ENCODE results near the gene LGALS9B. TPM values are rescaled to one million over a fixed set of nuclear protein-coding genes. Genes with fewer than 3 reads are reported as not detected.
"Not testable (repeated sequence)": the region's sequence is repeated elsewhere in the genome, so short reads cannot be mapped to it uniquely, and the experiment has no call there.

The LGALS9B gene
- total RNA-seq, 1 experiment from 2014 or later: 0.20 TPM

- H3K9me2 ChIP-seq (ENCODE audit: insufficient read depth); H3K27ac ChIP-seq (ENCODE audit: low read depth, low read length); H3K4me1 ChIP-seq (ENCODE audit: control insufficient read depth in 1 of 2, insufficient read depth in 2 of 2, low read length in 2 of 2); CTCF ChIA-PET; ATAC-seq; H3K36me3 ChIP-seq (ENCODE audit: control insufficient read depth in 1 of 2, insufficient read depth in 2 of 2, low read length in 2 of 2); POLR2A ChIA-PET; RAD21 ChIA-PET (ENCODE audit: low non-redundant PET in 1 of 2, low total read pairs in 2 of 2, uncharacterized antibody in 2 of 2, unreplicated experiment in 2 of 2); intact Hi-C loops (cut with micrococcal nuclease); H4K20me1 ChIP-seq (ENCODE audit: insufficient read depth); DNase-seq (ENCODE audit: low read depth, low spot score); H3K79me2 ChIP-seq (ENCODE audit: insufficient read depth, low read length); H3K4me3 ChIP-seq (replicated peaks in 1 of 2; ENCODE audit: low read depth in 1 of 2, low read length in 2 of 2); BruUV-seq (replicated peaks); H3K9ac ChIP-seq (ENCODE audit: low read length); H3K9me3 ChIP-seq (ENCODE audit: control insufficient read depth in 1 of 2, insufficient read depth in 1 of 2, low read depth in 1 of 2, low read length in 2 of 2); H3K27me3 ChIP-seq (ENCODE audit: insufficient read depth, low read length); H2AFZ ChIP-seq (ENCODE audit: low read depth, low read length, poor library complexity, severe bottlenecking); H3K4me2 ChIP-seq (ENCODE audit: low read length): not testable (repeated sequence)
Measured at GRCh38 chr17:20492971-20493370, 25.6 kb upstream of the LGALS9B start.

DNA sequence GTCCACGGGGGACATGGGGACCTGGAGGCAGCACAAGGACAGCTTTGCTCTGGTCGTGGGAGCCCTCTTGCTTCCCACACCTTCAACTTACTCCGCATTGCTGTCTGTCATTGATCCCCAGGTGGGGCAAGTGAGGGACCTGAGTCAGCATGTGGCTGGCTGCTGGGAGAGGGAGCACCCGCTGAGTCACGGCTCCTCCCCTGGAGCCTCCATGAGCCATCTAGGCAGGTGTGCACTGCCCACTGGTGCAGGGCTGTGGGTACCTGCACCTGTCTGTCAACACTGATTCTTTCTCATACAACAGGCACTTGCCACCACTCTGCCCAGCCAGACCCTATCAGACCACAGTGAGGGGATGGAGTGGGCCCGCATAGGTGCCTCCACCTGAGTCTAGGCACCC, 24.8 kb upstream of the LGALS9B start:
- H2AFZ ChIP-seq (ENCODE audit: low read depth, low read length, poor library complexity, severe bottlenecking); H3K4me2 ChIP-seq (ENCODE audit: low read length); H3K36me3 ChIP-seq (ENCODE audit: control insufficient read depth in 1 of 2, insufficient read depth in 2 of 2, low read length in 2 of 2); intact Hi-C loops (cut with micrococcal nuclease); RAD21 ChIA-PET (ENCODE audit: low non-redundant PET in 1 of 2, low total read pairs in 2 of 2, uncharacterized antibody in 2 of 2, unreplicated experiment in 2 of 2); H3K9me2 ChIP-seq (ENCODE audit: insufficient read depth); H3K79me2 ChIP-seq (ENCODE audit: insufficient read depth, low read length); H3K9me3 ChIP-seq (ENCODE audit: control insufficient read depth in 1 of 2, insufficient read depth in 1 of 2, low read depth in 1 of 2, low read length in 2 of 2); H3K27me3 ChIP-seq (ENCODE audit: insufficient read depth, low read length); CTCF ChIA-PET; POLR2A ChIA-PET; H3K4me1 ChIP-seq (ENCODE audit: control insufficient read depth in 1 of 2, insufficient read depth in 2 of 2, low read length in 2 of 2); H3K4me3 ChIP-seq (replicated peaks in 1 of 2; ENCODE audit: low read depth in 1 of 2, low read length in 2 of 2); H4K20me1 ChIP-seq (ENCODE audit: insufficient read depth); H3K9ac ChIP-seq (ENCODE audit: low read length); BruUV-seq (replicated peaks); DNase-seq (ENCODE audit: low read depth, low spot score); H3K27ac ChIP-seq (ENCODE audit: low read depth, low read length): not testable (repeated sequence)
- ATAC-seq: peak; percentile 91

- H3K79me2 ChIP-seq (ENCODE audit: insufficient read depth, low read length); H3K4me2 ChIP-seq (ENCODE audit: low read length); intact Hi-C loops (cut with micrococcal nuclease); H3K9ac ChIP-seq (ENCODE audit: low read length); ATAC-seq; H3K4me1 ChIP-seq (ENCODE audit: control insufficient read depth in 1 of 2, insufficient read depth in 2 of 2, low read length in 2 of 2); H3K4me3 ChIP-seq (replicated peaks in 1 of 2; ENCODE audit: low read depth in 1 of 2, low read length in 2 of 2); H4K20me1 ChIP-seq (ENCODE audit: insufficient read depth); POLR2A ChIA-PET; H2AFZ ChIP-seq (ENCODE audit: low read depth, low read length, poor library complexity, severe bottlenecking); H3K27me3 ChIP-seq (ENCODE audit: insufficient read depth, low read length); RAD21 ChIA-PET (ENCODE audit: low non-redundant PET in 1 of 2, low total read pairs in 2 of 2, uncharacterized antibody in 2 of 2, unreplicated experiment in 2 of 2); BruUV-seq (replicated peaks); CTCF ChIA-PET; H3K9me3 ChIP-seq (ENCODE audit: control insufficient read depth in 1 of 2, insufficient read depth in 1 of 2, low read depth in 1 of 2, low read length in 2 of 2); H3K27ac ChIP-seq (ENCODE audit: low read depth, low read length); H3K36me3 ChIP-seq (ENCODE audit: control insufficient read depth in 1 of 2, insufficient read depth in 2 of 2, low read length in 2 of 2); H3K9me2 ChIP-seq (ENCODE audit: insufficient read depth); DNase-seq (ENCODE audit: low read depth, low spot score): not testable (repeated sequence)
Measured at GRCh38 chr17:20484930-20485329, 17.6 kb upstream of the LGALS9B start.

DNA sequence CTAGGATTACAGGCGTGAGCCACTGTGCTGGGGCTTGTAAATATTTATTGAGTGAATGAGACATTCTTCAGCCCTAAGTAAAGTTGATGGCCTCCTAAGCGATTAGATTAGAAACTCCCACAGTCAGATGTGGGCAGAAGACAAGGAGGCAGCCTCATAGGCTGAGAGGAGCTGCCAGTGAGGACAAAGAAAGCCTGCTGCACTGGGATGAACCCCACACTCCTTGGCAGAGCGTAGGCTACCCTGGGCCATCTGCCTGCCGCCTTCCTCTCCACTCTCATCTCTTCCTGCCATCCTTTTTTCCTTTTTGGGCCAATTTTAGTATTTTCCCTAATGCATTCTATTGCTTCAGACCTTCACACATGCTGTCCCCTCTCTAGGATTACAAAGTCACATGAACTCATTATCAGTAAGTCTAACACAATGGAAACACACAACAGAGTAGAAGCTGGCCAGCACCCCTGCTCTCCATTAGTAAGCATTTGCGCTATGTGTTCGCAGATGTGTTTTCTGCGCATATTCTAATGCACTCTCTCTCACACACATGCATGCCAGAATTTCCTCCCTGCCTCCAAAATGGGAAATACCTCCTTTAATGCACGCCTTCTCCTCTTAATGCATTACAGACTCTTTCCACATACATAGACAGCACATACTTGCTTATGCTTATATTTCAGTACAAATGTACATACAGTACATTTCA, 12.7 kb upstream of the LGALS9B start:
- POLR2A ChIA-PET; RAD21 ChIA-PET (ENCODE audit: low non-redundant PET in 1 of 2, low total read pairs in 2 of 2, uncharacterized antibody in 2 of 2, unreplicated experiment in 2 of 2); DNase-seq (ENCODE audit: low read depth, low spot score); H4K20me1 ChIP-seq (ENCODE audit: insufficient read depth); H2AFZ ChIP-seq (ENCODE audit: low read depth, low read length, poor library complexity, severe bottlenecking); H3K79me2 ChIP-seq (ENCODE audit: insufficient read depth, low read length); ATAC-seq; H3K4me1 ChIP-seq (ENCODE audit: control insufficient read depth in 1 of 2, insufficient read depth in 2 of 2, low read length in 2 of 2); CTCF ChIA-PET; H3K9ac ChIP-seq (ENCODE audit: low read length); H3K9me2 ChIP-seq (ENCODE audit: insufficient read depth); BruUV-seq (replicated peaks); H3K4me3 ChIP-seq (replicated peaks in 1 of 2; ENCODE audit: low read depth in 1 of 2, low read length in 2 of 2); H3K36me3 ChIP-seq (ENCODE audit: control insufficient read depth in 1 of 2, insufficient read depth in 2 of 2, low read length in 2 of 2); H3K4me2 ChIP-seq (ENCODE audit: low read length); H3K9me3 ChIP-seq (ENCODE audit: control insufficient read depth in 1 of 2, insufficient read depth in 1 of 2, low read depth in 1 of 2, low read length in 2 of 2); intact Hi-C loops (cut with micrococcal nuclease); H3K27me3 ChIP-seq (ENCODE audit: insufficient read depth, low read length); H3K27ac ChIP-seq (ENCODE audit: low read depth, low read length): not testable (repeated sequence)

Data from HCT116 (cell line).